CD4-positive, alpha-beta T cell treated with Interleukin-6 at 100 ng/mL for 8 hours (primary cell): ENCODE data around the gene CCNA1.

Experiments
- DNase-seq: peaks from one replicate; pipeline ENCODE4 v3.0.0-alpha.2; 2020; ENCODE audit warnings: mixed read lengths, low spot score

Gene CCNA1

GRCh38 chr13:36454121-36454520 lies 21.8 kb downstream of the CCNA1 start:
- DNase-seq, result no peak

DNA sequence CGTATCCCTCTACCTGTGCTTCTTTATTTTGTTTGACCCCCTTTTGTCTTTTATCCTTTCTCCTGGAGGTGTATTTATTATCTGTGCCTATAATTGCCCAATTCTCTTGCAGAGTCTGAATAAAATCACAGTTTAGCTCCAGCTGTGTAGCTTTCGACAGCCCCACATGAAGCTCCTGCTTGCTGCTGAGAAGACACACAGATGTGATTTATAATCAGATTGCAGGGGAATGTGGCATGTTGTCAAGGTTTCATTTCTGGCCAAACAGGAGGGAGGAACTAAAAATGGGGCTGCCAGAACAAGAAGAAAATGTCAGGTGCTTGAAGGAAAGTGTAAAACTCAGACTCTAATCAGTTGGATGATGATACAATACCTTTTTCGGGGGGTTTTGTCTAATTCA lies 22.7 kb downstream of the CCNA1 start:
- no peak for DNase-seq

GRCh38 chr13:36456577-36456976 lies 24.3 kb downstream of the CCNA1 start:
- DNase-seq, result no peak

DNA sequence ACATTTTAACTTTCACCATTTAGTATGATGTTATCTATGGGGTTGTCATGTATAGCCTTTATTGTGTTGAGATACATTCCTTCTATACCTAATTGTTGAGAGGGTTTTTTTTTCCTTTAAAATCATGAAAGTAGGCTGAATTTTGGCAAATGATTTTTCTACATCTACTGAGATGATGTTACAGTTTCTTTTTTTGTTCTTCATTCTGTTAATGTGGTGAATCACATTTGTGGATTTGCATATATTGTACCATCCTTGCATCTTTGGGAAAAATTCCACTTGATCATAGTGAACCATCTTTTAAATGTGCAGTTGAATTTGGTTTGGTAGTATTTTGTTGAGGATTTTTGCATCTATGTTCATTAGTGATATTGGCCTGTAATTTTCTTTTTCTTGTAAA lies 29.2 kb downstream of the CCNA1 start:
- no peak for DNase-seq

DNA sequence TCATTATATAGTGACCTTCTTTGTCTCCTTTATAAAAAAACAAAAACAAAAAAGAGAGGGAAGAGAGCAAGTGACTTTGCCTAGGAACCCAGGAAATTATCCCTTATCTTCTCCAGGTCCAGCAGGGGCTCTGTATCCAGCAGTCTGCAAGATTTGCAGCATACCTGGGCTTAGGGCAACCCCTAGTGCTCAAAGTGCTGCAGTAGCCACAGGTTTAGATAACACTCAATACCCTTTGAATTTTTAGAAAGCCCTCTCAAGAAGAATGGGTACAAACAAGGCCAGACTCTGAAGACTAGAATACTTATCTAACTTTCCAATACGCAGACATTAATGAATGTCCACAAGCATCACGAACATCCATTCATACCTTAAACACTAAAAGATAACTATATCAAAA lies 43.2 kb downstream of the CCNA1 start:
- no peak for DNase-seq

DNA sequence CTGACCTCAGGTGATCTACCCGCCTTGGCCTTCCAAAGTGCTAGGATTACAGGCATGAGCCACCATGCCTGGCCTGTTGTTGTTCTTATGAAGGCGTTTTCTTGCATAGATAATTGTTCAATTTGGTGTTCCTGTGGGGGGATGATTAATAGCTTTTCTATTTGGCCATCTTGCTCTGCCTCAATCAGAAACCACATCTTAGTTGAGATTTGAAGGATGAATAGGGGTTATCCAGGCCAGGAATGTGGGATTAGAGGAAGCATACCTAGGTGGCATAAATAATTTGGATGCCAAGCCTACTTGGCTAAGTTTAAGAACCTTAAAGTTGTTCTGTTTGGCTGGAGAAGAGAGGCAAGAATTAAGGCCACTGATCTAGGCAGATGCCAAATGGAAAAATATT lies 44.4 kb downstream of the CCNA1 start:
- no peak for DNase-seq

DNA sequence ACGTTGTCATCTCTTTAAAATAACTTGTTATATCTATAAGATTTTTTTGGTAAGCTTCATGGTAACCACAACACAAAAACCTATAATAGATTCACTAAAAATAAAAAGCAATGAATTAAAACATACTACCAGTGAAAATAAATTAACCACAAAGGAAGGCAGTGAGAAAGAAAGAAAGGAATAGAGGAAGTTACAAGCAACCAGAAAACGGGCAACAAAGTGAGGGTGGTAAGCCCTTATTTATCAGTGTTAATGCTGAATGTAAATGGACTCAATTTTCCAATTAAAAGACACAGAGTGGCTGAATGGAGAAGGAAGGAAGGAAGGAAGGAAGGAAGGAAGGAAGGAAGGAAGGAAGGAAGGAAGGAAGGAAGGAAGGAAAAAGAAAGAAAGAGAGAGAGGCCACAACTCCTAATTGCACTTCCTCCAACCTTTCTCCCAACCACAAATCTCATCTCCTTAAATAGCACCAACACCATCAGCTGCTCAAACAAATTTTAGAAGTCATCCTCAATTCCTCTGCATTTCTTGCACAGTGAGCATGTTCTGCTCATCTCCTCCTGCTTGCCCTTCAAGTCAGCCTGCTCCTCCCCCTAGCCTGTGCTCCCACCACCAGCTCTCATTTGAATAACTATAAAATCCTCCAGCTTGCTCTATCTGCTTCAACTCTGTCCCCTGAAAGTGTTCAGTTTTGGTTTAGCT lies 48.6 kb downstream of the CCNA1 start:
- DNase-seq, result no peak

- DNase-seq, result no peak
Measured at GRCh38 chr13:36490055-36490454, 57.8 kb downstream of the CCNA1 start.
